NCI-H1930 (cell line): Measurements from ENCODE around the gene NCOR1.

Source experiments
- DNase-seq, 2 experiments: peaks; one replicate each; lab custom pipeline; 2025; lab: John Stamatoyannopoulos, UW

NCOR1 gene

DNA sequence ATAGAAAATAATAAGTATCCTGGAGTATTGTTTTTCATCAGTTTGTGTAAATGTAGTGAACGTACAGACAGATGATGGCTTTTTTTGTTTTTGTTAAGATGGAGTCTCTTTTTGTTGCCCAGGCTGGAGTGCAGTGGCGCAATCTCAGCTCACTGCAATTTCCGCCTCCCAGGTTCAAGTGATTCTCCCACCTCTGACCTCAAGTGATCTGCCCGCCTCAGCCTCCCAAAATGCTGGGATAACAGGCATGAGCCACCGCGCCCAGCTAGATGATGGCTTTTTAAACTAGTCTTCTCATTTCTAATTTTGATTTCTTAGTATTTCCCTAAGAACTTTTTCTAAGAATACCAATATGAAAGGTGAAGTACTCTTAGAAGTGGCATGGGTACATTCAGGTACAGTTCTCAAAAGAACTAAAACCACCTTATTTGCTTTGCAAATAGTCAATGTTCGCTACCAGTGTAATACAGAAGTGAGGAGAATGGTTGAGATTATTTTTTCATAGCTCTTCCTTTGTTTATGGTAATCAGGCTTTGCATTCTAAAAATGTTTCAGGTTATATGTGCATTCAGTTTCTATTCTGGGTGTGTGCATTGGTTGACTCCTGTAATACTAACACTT is 181.5 kb downstream of the NCOR1 start:
- DNase-seq, result no peak

DNA sequence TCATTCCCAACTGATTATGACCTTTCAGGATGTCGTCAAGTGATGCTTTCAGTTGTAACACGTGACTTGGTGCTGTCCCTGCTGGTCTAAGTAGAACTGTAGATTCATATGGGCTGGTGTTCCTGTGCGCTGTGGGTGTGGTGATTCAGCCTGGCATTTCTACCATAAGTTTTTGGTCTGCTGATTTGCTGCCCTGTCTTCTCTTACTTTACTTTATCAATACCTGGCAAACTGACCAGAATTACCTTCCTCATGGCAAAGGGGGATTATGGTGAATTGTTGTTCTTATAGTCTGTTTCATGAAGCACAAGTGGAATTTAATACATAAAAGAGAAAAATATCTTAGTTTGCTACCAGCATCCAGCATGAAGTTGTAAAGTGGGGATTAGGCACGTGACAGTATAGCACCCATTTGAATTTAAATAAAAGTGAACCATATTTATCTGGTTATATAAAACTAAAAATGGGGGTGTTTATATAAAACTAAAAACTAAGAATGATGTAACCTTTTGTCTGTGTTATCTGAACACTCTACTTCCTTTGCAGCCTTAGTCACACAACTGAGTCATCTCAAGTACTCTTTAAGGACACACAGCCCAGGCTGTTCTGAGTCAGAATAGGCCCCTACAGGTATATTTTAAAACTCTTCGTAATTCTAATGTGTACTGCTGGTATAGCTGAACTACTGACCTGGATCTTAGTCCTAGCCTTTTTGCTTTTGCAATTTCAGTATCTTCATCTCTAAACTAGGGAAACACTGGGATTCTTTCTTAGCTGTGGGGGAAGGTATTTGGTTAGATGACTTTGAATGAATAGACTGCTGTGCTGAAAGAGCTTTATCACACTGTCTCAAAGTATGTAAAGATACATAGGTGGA is 187.4 kb downstream of the NCOR1 start:
- DNase-seq, result no peak

DNA sequence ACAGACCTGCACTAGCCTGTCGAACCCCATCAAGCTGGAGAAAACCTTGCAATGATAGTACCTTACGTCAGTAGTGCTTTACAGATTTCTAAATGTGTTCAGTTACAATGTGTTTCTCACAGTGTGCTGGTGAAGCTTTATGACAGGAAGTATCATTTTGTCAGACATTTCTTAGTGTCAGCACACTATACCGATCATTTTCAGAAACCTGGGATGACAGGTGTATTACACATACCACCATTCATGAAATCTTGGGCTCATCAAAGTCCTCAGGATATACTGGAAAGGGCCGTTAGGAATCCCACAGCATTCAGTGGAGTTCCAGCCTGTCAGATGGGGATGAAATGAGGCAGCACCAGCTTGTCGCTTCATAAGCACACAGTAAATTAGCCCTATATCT is 188.4 kb downstream of the NCOR1 start:
- DNase-seq, result no peak

DNA sequence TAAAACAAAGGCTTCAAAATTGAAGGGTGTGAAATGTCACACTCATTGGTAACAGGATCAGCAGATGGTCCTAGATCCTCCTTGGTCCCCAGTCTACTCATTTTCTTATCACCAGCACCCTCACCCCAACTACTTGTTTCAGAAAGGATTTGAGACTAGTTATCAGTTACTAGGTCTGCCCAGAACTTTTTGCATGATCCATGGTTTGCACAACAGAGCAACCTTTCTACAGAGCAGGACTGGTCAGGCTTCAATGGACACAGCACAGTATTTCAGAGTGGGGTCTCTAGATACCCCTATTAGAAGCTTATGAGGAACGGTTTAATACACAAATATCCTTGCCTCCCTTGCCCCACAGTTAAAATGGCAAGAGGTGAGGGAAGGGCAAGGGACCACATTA is 190.1 kb downstream of the NCOR1 start:
- DNase-seq, result no peak

DNA sequence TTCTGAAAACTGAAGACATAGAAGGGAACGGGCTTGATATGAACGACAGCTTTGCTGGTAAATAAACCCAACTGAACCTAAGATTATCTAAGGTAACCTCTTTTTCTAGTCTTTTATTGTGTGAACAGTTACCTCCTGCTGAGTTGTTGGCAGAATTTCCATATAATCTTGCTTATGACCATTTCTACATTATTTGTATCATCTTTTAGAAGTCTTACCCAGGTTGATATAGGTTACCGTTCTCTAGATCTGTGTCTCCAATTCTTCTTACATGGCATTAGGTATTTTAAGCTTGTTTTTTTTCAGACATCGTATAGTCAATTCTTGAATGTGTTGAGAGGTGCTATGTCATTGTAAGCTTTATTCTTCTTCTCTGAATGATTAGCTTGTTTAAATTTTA is 191.5 kb downstream of the NCOR1 start:
- no peak for DNase-seq

DNA sequence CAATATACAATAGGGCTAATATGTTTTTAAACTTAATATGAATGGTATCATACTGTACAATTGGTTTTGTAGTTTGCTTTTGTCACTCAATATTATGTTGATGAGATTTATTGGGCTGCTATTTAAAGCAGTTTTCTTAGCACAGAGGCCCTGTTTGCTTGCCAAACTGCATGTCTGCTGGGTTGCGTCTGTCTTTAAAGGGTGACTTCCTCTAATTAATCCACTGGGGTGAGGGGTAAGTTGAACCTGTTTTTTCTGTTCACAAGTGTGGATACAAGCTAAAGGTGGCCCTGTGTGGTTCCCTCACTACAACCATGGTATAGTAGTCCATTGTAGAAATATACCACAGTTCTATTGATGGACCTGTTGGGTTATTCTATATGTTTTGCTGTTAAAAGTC is 196.0 kb downstream of the NCOR1 start:
- DNase-seq, result no peak

DNA sequence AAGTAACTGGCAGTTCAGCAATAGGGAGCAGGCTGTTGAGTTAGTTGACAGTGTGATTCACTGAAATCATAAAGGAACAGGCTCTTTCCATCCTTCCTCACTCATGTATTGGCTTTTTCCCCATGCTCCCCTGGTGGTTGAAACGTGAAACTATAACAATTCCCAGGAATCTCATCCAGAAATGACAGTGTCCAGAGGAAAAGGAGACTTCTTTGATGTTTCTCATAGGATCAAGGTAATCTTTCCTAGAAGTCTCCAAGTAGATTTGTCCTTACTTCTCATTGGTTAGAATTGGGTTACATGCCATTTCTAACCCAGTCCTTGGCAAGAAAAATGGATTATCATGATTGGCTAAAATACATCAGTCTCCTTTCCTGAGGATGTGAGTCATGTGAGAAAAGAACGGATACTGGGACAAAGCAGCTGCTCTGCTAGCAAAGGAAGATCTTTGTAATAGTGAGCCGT is 201.4 kb downstream of the NCOR1 start:
- DNase-seq, result no peak

DNA sequence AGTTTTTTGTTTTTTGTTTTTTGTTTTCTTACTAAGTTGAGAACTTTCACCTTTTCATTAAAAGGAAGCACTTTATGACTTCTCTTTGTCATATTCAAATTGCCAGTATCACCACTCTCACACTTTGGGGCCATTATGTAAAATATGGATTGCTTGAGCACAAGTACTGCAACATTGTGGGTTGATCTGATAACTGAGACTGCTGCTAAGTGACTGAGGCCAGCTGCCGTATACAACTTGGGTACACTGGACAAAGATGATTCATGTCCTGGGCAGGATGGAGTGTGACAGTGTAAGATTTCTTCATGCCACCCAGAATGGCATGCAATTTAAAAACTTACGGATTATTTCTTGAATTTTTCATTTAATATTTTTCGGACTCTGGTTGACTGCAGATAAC is 207.9 kb downstream of the NCOR1 start:
- DNase-seq, result no peak

DNA sequence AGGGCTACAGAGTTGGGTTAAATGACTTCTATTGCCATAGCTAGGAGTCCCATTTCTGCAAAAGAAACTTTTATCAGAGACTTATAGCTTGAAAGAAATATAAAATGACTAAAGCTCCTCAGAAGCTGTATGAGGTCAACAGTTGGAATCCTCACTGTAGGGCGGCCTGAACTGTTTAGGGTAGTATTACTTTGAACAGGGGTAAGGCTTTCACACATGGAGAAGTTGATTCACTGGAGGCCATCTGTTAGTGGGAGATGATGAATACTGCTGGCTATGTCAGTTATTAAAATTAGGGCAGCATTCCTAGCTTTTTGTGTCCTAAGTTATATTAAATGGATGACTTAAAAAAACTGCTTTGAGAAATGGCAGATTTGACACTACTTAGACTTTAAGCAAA is 209.7 kb downstream of the NCOR1 start:
- DNase-seq, result no peak

DNA sequence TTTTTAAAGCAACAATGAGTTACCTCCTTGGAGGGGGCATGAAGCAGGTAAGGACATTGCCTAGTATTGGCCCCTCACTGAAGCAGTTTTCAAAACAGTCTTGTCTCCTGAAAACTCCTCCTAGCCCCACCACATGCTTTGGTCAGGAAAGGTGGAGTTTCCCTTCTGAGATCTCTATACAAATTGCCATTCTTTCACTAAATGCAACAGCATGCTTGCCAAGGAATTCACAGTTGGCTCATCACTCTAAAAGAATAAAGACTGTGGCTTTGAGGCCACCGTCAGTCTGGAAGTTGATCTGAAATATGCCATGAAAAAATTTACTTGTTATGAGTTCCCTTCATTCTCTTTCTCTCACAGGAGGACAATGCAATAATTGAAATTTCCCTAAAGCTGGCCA is 211.5 kb downstream of the NCOR1 start:
- no peak for DNase-seq

DNA sequence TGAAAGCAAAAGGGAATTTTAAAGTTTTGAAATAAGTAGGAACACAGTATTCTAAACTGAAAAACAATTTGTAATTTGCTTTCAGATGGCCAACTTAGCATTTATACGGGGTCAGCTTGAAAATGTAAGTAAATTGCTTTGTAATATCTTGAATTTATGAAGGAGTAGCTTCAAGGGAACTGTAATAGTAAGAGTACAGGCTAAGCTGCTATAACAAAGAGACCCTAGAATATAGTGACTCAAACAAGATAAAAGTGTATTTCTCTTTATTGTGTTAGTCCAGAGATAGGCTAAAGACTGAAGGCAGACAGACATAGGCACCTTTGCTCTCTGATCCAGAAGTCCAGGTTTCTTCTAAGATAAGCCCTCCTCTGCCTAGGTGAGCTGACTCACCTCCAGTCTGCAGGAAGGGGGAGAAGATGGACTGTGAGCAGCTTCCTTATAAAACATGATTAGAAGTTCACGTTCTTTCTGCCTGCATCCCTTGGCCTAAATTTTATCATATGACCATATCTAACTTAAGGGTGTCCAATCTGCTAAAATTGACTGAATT is 212.6 kb downstream of the NCOR1 start:
- DNase-seq, result no peak

DNA sequence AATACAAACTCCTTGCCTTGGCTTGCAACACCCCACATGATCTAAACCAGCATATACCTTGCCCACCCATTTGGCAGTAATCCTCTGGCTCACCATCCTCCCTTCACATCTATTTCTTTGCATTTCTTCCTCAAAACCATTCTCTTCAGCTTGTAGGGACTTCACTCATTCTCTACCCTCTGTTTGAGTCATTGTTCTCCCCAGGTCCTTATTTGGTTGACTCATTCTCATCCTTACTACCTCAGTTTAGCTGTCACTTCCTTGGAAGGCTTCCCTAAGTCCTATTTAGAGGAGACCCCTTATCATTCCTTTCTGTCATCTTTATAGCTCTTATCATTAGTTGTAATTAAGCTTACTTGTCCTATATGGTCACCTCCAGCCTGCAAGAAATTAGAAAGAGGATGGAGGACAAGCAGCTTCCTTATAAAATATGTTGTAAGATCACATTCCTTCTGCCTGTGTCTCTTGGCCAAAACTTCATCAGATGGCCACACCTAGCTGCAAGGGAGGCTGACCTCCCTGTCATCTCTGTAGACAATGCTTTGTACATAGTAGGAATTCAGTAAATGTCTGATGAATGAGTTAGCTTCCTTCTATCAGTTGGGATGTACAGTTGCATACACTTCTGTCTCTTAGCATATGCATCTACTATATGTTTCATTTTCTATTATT is 214.0 kb downstream of the NCOR1 start:
- DNase-seq, result no peak

DNA sequence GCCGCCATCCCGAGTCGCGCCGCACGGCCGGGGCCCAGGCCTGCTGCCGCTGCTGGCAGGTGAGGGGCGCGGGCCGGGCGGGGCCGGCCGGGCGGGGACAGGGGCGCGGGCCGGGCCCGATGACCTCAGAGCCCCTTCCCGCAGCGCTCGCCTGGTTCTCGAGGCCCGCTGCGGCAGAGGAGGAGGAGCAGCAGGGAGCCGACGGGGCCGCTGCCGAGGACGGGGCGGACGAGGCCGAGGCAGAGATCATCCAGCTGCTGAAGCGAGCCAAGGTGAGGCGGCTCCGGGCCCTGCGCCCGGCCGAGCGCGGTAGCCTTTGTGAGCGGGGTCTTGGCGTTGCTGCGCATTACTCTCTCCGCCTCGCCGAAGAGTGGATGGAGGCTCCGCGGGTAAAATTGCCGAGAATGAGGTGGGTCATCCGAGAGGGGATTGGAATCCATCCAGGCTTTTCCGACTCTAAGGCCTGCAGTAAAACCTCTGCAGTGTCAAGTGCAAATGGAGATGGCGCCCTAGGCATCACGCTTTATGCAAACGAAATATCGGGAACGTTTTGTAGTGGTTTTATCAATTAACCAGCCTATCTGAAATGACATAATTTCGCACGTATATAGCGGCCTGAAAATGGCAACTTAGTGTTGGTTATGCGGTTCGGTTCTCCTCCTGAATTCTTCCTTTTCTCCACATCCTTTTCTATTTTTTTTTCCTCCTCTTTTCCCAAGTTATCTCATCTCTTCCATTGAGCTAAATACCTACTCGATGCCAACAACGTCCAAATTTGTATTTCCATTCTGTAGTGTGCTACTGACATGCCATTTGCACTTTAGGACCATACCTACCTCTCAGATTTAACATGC is 215.1 kb downstream of the NCOR1 start:
- DNase-seq, result no peak

DNA sequence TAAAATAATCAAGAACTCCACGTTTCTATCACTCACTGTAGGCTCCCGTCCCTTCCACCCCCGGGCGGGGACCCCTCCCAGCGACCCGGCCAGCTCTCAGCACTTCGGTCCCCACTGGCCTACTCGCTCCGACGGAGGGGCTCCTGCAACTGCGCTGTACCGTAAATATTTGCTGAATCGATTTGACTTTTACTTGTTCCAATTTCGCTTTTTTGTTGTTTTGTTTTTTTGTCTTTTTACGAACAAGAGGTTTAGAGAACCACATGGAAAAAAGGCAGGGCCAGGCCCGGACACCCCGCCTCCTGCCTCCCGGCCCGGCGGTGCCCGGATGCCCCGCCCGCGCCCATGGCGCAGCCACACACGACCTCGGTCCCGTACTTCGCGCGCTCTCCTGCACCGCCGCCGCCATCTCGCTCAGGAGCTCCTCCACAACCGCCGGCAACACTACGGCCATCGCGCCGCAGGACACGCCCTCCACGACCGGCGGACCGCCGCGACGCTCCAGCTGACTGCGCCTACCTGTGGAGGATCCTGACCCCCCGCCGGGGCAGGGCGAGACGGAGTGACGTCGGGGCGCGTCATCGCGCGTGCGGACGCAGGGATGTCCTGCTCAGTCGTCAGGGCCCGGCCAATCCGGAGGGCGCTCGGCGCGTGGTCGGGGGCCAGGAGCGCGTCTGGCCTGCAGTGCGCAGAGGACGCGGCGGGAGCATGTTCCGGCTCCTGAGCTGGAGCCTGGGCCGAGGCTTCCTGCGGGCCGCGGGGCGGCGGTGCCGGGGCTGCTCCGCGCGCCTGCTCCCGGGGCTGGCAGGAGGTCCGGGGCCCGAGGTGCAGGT is 216.0 kb downstream of the NCOR1 start, which contains the start of the genes TTC19 and ZSWIM7:
Gene TTC19 (plus strand): TSS at position 684 of the 833 bp plus-strand sequence. CDS start 25 bp downstream, at position 709.
Gene ZSWIM7 (minus strand): TSS at position 564 of the 833 bp plus-strand sequence. CDS start 110 bp downstream, at position 454.
- peak; percentile 95 to 97 for DNase-seq

DNA sequence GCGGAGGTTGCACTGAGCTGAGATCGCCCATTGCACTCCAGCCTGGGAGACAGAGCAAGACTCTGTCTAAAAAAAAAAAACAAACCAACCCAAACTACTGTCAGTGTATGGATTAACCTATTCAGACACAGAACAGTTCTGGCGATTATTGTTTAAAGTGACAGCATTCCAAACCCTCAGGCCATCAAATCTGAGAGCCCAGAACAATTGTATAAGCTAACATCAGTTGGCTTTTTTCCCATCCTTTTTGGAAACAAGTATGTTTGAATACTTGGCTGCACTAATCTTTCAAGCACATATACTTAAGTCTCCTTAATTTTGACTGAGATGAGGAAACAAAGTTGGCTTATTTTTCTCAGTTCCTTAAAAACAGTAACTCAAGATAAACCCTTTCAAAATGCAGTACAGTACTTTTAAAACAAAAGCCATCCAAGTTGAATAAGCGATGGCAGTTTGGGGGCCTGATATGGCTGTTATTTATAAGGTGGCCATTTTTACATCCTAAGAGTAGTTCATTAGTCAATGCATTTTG is 217.2 kb downstream of the NCOR1 start:
- no peak for DNase-seq

DNA sequence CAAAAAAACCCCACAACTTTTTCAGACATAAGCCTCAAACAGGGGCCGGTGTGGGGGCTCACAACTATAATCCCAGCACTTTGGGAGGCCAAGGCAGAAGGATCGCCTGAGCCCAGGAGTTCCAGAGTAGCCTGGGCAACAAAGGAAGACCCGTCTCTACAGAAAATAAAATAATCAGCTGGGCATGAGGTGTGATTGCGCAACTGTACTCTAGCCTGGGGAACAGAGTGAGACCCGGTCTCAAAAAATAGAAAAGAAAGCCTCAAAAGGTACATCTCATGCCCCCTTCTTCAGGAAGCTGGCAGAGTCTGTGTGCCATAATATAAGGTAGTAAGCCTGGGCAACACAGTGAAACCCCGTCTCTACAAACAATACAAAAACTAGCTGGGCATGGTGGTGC is 219.0 kb downstream of the NCOR1 start:
- no peak for DNase-seq

DNA sequence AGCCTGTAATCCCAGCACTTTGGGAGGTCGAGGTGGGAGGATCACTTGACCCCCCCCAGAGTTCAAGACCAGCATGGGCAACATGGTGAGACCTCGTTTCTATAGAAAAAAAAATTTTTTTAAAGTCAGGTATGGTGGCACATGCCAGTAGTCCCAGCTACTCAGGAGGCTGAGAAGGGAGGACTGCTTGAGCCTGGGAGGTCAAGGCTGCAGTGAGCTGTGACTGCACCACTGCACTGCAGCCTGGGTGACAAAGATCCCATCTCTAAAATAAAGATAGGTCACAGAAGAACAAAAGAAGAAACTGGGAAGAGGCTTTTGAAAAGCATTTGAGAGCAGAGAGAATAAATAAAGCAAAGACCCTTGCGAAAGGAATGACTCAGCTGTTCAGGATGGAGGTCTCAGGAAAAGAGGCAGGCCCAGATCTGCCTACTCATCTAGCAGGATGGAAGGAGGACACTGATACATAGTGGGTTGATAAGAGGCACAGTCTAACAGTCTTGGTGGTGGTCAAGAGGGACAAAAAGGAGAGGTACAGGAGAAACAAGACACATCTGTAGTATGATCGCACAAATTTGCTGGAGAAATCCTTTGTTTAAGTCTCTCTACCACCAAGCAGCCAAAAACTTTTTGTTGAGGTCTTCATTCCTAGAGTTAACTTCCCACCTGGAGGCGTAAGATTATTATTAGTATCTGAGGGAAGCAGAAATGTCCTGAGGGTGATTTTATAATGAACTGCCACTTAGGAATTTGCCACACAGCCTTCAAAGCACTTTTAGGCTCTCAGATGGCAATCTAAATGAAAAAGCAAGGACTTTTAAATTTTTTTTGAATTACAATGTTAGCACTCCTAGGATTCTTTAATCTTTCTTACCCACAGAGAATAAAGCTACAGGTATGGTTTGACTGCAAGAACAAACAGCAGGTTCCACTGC is 233.4 kb downstream of the NCOR1 start:
- no peak for DNase-seq

DNA sequence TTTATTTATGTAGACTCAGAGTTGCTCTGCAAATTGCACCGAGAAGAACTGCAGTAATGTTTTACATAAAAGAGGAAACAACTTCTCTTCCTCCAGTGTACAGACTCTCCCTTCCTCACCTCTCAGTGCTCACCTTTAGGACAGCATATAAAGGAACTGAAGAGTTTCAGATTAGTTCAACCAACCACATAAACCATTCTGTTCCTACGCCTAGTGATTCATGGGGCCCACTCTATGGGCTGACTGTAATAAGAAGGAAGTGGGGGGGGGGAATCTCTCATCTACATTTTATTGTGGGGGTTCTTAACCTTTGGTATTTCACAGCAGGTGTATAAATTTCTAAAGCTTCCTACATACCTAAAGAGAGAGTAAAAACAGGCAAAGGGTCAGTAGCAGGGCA is 234.1 kb downstream of the NCOR1 start:
- DNase-seq, result no peak
